ENCODE measurements around the gene GUK1. TPM values are rescaled to one million over a fixed set of nuclear protein-coding genes. Genes with fewer than 3 reads are reported as not detected.

GUK1 gene
- polyA plus RNA-seq, 1 donor from 2014 or later = 502 TPM

GRCh38 chr1:228176024-228176395 lies 35.9 kb downstream of the GUK1 start:
- H3K9ac ChIP-seq (ENCODE audit: low read length) = no peak overlapping the region
- no peak overlapping the region for H3K27ac ChIP-seq (ENCODE audit: low read length)
- H4K20me1 ChIP-seq (ENCODE audit: insufficient read depth) = no peaks in the 10 kb centered on the region
- H3K27me3 ChIP-seq (ENCODE audit: insufficient read depth, low read depth, low read length) = no peaks in the 10 kb centered on the region
- no peaks in the 10 kb centered on the region for H3K9me2 ChIP-seq (ENCODE audit: insufficient read depth, low read length)
- no peaks in the 10 kb centered on the region for H3K9me3 ChIP-seq (ENCODE audit: low read length)
- H3K36me3 ChIP-seq (ENCODE audit: insufficient read depth, low read length) = no peaks in the 10 kb centered on the region
- no peaks in the 10 kb centered on the region for H3F3A ChIP-seq (ENCODE audit: insufficient read depth, low read length, poor library complexity, severe bottlenecking)
- H3K79me2 ChIP-seq (replicated peaks; ENCODE audit: insufficient read depth, low read length) = no peaks in the 10 kb centered on the region
- no peak for TF ChIP-seq POLR2AphosphoS5 (IDR thresholded peaks at IDR 0.05)
- TF ChIP-seq TAF1 (IDR thresholded peaks at IDR 0.05; ENCODE audit: low read depth) = no peak
- TF ChIP-seq, protein P1, sequence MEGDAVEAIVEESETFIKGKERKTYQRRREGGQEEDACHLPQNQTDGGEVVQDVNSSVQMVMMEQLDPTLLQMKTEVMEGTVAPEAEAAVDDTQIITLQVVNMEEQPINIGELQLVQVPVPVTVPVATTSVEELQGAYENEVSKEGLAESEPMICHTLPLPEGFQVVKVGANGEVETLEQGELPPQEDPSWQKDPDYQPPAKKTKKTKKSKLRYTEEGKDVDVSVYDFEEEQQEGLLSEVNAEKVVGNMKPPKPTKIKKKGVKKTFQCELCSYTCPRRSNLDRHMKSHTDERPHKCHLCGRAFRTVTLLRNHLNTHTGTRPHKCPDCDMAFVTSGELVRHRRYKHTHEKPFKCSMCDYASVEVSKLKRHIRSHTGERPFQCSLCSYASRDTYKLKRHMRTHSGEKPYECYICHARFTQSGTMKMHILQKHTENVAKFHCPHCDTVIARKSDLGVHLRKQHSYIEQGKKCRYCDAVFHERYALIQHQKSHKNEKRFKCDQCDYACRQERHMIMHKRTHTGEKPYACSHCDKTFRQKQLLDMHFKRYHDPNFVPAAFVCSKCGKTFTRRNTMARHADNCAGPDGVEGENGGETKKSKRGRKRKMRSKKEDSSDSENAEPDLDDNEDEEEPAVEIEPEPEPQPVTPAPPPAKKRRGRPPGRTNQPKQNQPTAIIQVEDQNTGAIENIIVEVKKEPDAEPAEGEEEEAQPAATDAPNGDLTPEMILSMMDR (IDR thresholded peaks at IDR 0.05; ENCODE audit: poor library complexity, severe bottlenecking) = no peak
- no peak for TF ChIP-seq SMC3 (conservative IDR thresholded peaks at IDR 0.05; ENCODE audit: poor library complexity)
- no peak for TF ChIP-seq EP300 (conservative IDR thresholded peaks at IDR 0.05; ENCODE audit: poor library complexity, severe bottlenecking)
- no peak for TF ChIP-seq RAD21 (conservative IDR thresholded peaks at IDR 0.05)
- no peak for TF ChIP-seq MXI1 (conservative IDR thresholded peaks at IDR 0.05; ENCODE audit: poor library complexity, severe bottlenecking)
- TF ChIP-seq, protein P2, sequence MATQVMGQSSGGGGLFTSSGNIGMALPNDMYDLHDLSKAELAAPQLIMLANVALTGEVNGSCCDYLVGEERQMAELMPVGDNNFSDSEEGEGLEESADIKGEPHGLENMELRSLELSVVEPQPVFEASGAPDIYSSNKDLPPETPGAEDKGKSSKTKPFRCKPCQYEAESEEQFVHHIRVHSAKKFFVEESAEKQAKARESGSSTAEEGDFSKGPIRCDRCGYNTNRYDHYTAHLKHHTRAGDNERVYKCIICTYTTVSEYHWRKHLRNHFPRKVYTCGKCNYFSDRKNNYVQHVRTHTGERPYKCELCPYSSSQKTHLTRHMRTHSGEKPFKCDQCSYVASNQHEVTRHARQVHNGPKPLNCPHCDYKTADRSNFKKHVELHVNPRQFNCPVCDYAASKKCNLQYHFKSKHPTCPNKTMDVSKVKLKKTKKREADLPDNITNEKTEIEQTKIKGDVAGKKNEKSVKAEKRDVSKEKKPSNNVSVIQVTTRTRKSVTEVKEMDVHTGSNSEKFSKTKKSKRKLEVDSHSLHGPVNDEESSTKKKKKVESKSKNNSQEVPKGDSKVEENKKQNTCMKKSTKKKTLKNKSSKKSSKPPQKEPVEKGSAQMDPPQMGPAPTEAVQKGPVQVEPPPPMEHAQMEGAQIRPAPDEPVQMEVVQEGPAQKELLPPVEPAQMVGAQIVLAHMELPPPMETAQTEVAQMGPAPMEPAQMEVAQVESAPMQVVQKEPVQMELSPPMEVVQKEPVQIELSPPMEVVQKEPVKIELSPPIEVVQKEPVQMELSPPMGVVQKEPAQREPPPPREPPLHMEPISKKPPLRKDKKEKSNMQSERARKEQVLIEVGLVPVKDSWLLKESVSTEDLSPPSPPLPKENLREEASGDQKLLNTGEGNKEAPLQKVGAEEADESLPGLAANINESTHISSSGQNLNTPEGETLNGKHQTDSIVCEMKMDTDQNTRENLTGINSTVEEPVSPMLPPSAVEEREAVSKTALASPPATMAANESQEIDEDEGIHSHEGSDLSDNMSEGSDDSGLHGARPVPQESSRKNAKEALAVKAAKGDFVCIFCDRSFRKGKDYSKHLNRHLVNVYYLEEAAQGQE (IDR thresholded peaks at IDR 0.05; ENCODE audit: borderline replicate concordance) = no peak
- no peak for TF ChIP-seq EZH2 (IDR thresholded peaks at IDR 0.05; ENCODE audit: borderline replicate concordance, insufficient read depth, low read length, poor library complexity, severe bottlenecking)
- H3K4me2 ChIP-seq (ENCODE audit: low read length) = no peak overlapping the region
- no peak overlapping the region for H3K4me3 ChIP-seq (ENCODE audit: low read length)
- no peak overlapping the region for H2AFZ ChIP-seq (ENCODE audit: low read depth, low read length)

GRCh38 chr1:228176461-228177182 lies 36.5 kb downstream of the GUK1 start:
- H3K79me2 ChIP-seq (replicated peaks; ENCODE audit: insufficient read depth, low read length) = no peaks in the 10 kb centered on the region
- H4K20me1 ChIP-seq (ENCODE audit: insufficient read depth) = no peaks in the 10 kb centered on the region
- H3K4me2 ChIP-seq (ENCODE audit: low read length) = no peak overlapping the region
- H3K9ac ChIP-seq (ENCODE audit: low read length) = no peak overlapping the region
- H3F3A ChIP-seq (ENCODE audit: insufficient read depth, low read length, poor library complexity, severe bottlenecking) = no peaks in the 10 kb centered on the region
- no peak overlapping the region for H3K4me3 ChIP-seq (ENCODE audit: low read length)
- H3K27me3 ChIP-seq (ENCODE audit: insufficient read depth, low read depth, low read length) = no peaks in the 10 kb centered on the region
- TF ChIP-seq TAF1 (IDR thresholded peaks at IDR 0.05; ENCODE audit: low read depth) (no peak), EP300 (conservative IDR thresholded peaks at IDR 0.05; ENCODE audit: poor library complexity, severe bottlenecking) (no peak), POLR2AphosphoS5 (IDR thresholded peaks at IDR 0.05) (no peak), MXI1 (conservative IDR thresholded peaks at IDR 0.05; ENCODE audit: poor library complexity, severe bottlenecking) (no peak), RAD21 (conservative IDR thresholded peaks at IDR 0.05) (no peak), EZH2 (IDR thresholded peaks at IDR 0.05; ENCODE audit: borderline replicate concordance, insufficient read depth, low read length, poor library complexity, severe bottlenecking) (no peak), SMC3 (conservative IDR thresholded peaks at IDR 0.05; ENCODE audit: poor library complexity) (no peak)
- TF ChIP-seq, protein P1 (IDR thresholded peaks at IDR 0.05; ENCODE audit: poor library complexity, severe bottlenecking) = no peak
- TF ChIP-seq, protein P2 (IDR thresholded peaks at IDR 0.05; ENCODE audit: borderline replicate concordance) = no peak
- H3K27ac ChIP-seq (ENCODE audit: low read length) = no peak overlapping the region
- no peaks in the 10 kb centered on the region for H3K9me3 ChIP-seq (ENCODE audit: low read length)
- no peaks in the 10 kb centered on the region for H3K9me2 ChIP-seq (ENCODE audit: insufficient read depth, low read length)
- no peaks in the 10 kb centered on the region for H3K36me3 ChIP-seq (ENCODE audit: insufficient read depth, low read length)
- H2AFZ ChIP-seq (ENCODE audit: low read depth, low read length) = no peak overlapping the region
